Esophagus muscularis mucosa (tissue), 3 donors: ENCODE measurements around the gene CCDC12.

ENCODE experiments used
- CTCF ChIP-seq, 3 experiments: fragments of 200-600 bp in 2 of 3; fragments of 450-650 bp in 1 of 3; sonication (generic) in 2 of 3; IDR thresholded peaks; one replicate each; pipeline ENCODE4 v1.5.1; 2017 to 2019; ENCODE audit warnings: antibody characterized with exemption in 3 of 3, mild to moderate bottlenecking in 2 of 3, moderate library complexity in 1 of 3
- POLR2A ChIP-seq: fragments of 450-650 bp; IDR thresholded peaks from one replicate; pipeline ENCODE4 v1.6.1; 2017; ENCODE audit warnings: antibody characterized with exemption, moderate library complexity, mild to moderate bottlenecking, low read depth
- POLR2AphosphoS5 ChIP-seq, 2 donors: sonication (generic); formaldehyde crosslinking; IDR thresholded peaks; one replicate each; pipeline ENCODE4 v1.6.1; 2017; ENCODE audit warnings: antibody characterized with exemption in 2 of 2

DNA sequence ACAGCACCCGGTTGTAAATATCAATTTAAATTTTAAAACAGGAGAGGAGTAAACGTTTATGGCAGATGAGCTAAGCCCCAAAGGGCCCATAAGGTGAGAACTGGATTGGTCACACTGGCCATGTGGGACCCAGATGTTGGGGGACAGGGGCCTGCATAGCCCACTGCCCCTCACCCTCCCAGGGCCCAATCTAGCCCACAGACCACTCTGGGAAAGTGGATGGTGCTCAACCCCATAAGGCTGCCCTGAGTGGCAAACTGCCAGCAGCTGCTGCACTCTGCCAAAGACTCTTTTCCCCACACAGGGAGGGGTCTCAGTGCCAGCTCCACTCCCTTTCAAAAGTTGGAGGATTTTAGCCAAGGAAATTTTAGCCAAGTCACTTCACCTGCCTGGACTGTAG is 42.5 kb downstream of the CCDC12 start:
- TF ChIP-seq POLR2AphosphoS5 (IDR thresholded peaks at IDR 0.05) (no peak), CTCF (IDR thresholded peaks at IDR 0.05) (no peak), POLR2A (no peak)
